H7 (cell line): ENCODE data around the gene TTLL11. TPM values are rescaled to one million over a fixed set of nuclear protein-coding genes. Genes with fewer than 3 reads are reported as not detected.

Experiments used
- DNase-seq: peaks from one replicate; pipeline ENCODE4 v3.0.0; 2012
- H3K27me3 ChIP-seq: 2 replicates; pipeline ENCODE4 v1.6.0; 2011; ENCODE audit warnings: mild to moderate bottlenecking, low read length; ENCODE audit not compliant: control insufficient read depth, insufficient read depth
- H3K36me3 ChIP-seq: replicated peaks from 2 replicates; pipeline ENCODE4 v1.5.1; 2011; ENCODE audit warnings: low read length; ENCODE audit not compliant: control insufficient read depth, insufficient read depth
- H3K4me3 ChIP-seq: 2 replicates; pipeline ENCODE4 v1.5.1; 2011; ENCODE audit warnings: low read depth, mild to moderate bottlenecking, control low read depth, low read length, moderate library complexity; ENCODE audit not compliant: insufficient read depth
- total RNA-seq: library from RNA; depleted of rRNA; stranded (reverse); fragments of >200 nt; shearing (Covaris generic); gene quantifications from 2 replicates; pipeline ENCODE4 v1.2.3, GENCODE V29; 2014

The TTLL11 gene
- total RNA-seq, 1 experiment from 2014 or later: 0.97 TPM

DNA sequence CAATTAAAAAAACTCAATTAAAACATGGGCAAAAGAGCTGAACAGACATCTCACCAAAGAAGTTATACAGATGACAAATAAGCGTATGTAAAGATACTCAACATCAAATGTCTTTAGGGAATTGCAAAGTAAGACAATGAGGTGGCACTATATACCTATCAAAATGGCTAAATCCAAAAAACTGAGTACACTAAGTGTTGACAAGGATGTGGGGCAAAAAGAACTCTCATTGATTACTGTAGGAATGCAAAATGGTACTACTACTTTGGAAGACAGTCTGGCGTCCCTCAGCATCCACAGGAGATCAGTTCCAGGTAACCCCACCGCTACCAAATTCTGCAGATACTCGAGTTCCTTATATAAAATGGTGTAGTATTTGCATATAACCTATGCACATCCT, 243.6 kb downstream of the TTLL11 start:
- no peak for DNase-seq
- Histone ChIP-seq H3K36me3 (no peaks in the 10 kb centered on the region), H3K4me3 (no peak overlapping the region), H3K27me3 (no peaks in the 10 kb centered on the region)

DNA sequence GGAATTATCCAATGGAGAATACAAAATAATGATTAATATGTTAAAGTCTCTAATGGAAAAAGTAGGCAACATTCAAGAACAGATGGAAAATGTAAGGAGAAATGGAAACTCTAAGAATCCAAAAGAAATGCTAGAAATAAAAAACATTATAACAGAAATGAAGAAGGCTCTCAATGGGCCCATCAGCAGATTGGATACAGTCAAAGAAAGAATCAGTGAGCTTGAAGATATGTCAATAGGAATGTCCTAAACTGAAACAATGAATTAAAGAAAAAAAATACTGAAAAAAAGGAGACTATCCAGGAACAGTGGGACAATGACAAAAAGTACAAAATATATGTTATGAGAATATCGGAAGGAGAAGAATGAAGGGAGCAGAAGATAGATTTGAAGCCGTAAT, 248.5 kb downstream of the TTLL11 start:
- no peak overlapping the region for H3K4me3 ChIP-seq
- DNase-seq: no peak
- H3K27me3 ChIP-seq: no peaks in the 10 kb centered on the region; the same call in 1 of the 2 replicates
- no peaks in the 10 kb centered on the region for H3K36me3 ChIP-seq

DNA sequence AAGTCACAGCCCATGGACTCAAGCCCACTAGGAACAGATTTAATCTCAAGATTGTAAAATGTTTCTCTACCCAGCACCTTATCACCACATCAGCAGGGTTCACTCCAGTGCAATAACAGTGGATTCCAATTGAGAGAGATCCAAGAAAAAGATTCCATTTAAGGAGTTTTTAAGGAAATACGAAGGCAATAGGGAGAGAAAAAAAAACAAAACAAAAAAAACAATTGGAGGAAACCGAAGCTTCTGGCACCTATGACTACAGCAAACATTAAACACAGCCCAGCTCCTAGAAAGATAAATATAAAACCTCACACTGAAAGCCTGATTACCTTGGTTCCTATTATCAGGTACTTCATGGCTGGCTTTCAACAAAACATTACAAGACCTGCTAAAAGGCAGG, 249.0 kb downstream of the TTLL11 start:
- H3K27me3 ChIP-seq: no peaks in the 10 kb centered on the region; the same call in 1 of the 2 replicates
- no peak for DNase-seq
- no peaks in the 10 kb centered on the region for H3K36me3 ChIP-seq
- no peak overlapping the region for H3K4me3 ChIP-seq

DNA sequence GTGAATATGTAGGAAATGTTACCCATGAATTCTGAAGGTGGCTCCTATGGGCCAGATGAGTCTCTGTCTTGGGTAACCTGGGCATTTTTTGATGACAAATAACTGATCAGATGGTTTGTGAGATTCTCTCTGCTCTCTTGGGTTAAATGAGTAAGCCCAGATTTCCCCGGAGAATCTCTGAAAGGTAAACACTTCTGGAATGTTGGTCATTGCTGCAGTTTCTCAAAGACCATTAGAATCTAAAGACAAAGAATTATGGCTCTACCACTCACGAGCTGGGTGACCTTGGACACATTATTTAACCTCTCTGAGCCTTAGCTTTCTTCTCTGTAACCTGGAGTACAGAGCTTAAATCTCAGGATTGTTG, 250.5 kb downstream of the TTLL11 start:
- no peaks in the 10 kb centered on the region; the same call in 1 of the 2 replicates for H3K27me3 ChIP-seq
- no peak overlapping the region for H3K4me3 ChIP-seq
- no peak for DNase-seq
- no peaks in the 10 kb centered on the region for H3K36me3 ChIP-seq

DNA sequence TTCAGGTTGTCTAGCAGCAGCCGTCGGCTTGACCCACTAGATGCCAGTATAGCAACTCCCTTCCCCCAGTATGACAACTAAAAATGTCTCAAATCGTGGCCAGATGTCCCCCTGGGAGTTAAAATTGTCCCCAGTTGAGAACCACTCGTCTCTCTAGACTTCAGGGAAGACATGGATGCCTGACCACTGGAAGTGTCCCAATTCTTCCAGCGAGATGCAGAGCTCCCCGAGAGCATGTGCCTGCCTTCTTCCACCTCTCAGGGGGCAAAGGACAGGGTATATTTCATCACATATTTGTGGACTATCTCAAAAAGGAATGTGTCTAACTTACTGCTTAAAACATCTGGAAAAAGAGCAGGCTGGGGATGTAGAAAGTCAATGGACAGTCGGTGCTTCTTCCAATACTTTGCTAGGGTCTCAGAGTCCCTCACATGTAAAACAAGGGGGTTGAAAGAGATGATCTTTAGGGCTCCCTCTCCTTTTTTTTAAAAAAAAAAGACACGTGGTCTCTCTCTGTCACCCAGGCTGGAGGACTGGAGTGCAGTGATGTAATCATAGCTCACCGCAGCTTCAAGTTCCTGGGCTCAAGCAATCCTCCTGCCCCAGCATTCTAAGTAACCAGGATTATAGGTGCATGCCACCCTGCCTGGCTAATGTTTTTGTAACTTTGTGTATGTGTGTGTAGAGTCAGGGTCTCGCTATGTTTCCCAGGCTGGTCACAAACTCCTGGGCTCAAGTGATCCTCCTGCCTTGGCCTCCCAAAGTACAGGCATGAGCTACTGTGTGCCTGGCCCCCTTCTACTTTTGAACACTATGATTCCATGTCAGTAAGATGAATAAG, 251.1 kb downstream of the TTLL11 start:
- DNase-seq: no peak
- no peak overlapping the region for H3K4me3 ChIP-seq
- H3K36me3 ChIP-seq: no peaks in the 10 kb centered on the region
- no peaks in the 10 kb centered on the region; the same call in 1 of the 2 replicates for H3K27me3 ChIP-seq

DNA sequence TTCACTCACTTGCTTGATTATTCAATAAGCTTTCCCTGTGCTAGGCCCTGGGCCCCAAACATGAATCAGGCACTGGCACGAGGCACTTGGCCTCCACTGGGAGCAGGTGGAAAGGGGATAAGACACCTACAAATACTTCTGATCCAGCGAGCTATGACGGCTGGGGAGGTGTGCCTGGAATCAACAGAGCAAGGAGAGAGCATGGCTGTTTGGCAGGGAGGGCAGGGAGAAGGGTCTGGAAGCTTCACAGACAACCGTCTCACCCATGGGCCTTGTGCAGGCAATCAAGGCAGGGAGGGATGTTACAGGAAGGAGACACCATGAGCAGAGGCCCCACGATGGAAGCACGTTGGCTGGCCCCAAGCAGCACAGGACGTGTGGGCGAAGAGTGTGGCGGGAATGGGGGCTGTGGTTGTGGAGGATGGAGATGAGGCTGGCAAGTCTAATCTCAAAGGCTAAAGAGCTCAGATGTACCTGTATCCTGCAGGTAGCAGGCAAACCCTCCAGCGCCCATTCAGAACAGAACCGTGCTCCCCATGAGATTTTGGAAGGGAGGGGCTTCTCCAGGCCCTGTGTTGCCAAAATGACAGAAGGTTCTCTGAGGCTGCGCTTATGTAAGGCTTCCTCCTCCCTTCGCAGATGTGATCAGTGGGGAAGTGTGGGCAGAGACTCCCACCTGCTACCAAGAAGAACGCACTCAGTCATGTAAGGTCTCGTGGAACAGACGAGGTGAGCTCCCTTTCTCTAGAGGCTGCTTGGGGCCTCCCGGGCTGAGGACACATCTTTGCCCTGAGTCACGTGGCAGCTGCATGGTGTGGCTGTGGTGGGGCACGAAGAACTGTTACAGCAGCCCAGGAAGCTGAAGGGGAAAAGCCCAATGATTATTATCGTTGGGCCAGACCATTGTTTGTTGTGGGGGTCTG, 252.0 kb downstream of the TTLL11 start:
- DNase-seq: no peak
- Histone ChIP-seq H3K4me3 (no peak overlapping the region), H3K27me3 (no peaks in the 10 kb centered on the region; the same call in 1 of the 2 replicates), H3K36me3 (no peaks in the 10 kb centered on the region)

DNA sequence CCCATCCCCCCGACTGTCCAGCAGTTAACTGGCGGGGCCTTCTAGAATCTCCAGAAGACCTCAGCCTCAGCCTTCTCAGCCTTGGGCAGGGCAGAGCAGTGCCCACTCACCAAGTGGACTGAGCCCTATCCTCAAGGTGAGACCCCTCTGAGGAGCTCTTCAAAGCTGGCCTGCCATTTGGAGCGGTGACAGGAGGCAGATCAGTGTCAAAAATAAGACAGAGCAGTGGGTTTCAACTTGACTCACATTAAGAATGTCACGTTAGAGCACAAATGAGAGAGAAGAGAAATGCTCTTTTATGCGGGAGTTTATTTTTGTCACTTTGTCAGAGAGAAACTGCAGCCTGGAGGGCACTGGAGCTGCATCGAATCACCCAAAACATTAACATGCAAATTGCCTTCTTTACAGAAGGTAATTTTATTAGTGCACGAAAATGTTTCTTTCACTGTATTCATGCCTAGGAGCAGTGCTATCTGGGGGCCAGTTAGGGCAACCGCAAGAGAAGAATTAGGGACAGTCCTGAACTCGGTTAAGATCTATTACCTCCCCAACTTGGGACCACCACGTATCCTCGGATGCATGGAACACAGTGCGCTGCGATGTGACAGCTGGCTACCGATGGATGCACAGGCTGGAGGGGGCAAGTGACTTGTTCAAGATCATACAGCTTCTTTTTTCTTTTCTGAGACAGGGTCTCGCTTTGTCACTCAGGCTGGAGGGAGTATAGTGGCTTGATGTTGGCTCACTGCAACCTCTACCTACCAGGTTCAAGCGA, 253.2 kb downstream of the TTLL11 start:
- H3K27me3 ChIP-seq: no peaks in the 10 kb centered on the region; the same call in 1 of the 2 replicates
- DNase-seq: no peak
- no peak overlapping the region for H3K4me3 ChIP-seq
- H3K36me3 ChIP-seq: no peaks in the 10 kb centered on the region

DNA sequence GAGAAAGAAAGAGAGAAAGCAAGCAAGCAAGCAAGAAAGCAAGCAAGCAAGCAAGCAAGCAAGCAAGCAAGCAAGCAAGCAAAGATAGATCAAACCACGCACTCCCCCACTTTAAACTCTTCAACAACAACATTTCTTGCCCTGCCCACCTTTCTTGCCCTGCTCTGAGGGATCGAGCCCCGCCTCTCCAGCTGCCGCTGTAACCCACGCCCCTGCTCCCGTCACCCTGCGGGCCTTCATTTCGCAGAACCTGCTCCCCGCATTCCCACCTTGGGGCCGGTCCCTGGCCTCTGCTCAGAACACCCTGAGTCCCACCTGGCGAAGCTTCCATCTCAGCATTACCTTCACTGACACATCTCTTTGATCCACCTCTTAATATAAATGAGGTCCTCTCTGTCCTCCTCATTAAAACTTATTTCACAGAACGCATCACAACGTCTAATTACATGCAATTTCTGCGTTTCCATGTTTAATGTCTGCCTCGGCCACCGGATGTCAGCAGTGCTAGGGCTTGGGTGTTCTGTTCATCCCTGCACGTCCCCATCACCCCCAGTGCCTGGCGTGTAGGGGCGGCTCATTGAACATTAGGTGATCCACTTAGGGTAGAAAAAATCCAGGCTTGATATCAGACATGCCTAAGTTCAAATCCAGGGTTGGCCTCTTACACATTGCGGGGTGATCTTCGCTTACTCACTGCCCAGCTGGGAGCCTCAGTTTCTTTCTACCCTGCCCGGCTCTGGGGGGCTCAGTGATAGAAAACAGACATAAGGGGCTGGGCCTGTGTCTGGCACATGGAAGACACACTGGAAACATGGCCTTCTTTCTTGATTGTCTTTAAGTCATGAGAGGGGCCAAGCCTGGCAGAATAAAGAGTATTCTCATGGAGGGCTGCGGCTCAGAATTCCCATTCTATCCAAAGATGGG, 254.1 kb downstream of the TTLL11 start:
- DNase-seq: peak; percentile 38
- Histone ChIP-seq H3K27me3 (no peaks in the 10 kb centered on the region; the same call in 1 of the 2 replicates), H3K4me3 (no peak overlapping the region), H3K36me3 (no peaks in the 10 kb centered on the region)

DNA sequence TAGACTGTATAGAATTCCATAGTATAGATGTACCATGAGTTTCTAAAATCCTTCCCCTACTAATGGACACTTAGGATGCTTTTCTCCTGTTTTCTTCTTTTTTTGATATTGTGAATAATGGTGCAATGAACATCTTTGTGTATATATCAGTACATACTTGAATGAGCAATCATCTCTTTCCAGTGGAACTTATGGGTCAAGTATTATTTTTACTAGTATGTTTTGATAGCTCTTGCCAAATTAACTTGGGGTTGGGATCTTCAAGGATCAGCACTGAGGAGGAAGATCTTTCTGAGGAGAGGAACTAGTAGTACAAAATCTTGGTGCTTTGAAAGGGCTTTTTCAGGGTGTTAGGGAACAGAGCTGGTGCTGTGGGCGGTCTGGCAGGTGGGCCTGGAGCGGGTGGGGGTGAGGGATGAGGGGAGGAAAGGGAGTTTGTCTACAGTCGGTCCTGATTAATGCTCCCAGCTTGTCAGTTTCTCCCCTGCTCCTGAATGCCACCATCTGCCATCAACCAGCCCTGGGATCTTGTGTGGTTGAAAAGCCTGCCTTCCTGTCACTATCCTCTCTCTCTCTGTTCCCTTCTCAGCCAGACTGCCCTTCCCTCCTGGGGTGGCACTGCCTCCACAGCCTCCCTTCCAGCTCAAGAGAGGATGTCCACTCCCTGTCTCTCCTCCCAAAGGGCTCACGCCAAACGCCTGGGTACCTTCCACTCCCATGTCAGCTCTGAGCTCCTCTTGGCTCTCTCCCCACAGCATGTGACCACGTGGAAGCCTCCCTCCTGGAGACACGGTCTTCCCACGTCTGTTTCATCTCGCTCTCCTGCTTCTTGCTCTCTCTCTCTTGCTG, 255.8 kb downstream of the TTLL11 start:
- Histone ChIP-seq H3K4me3 (no peak overlapping the region), H3K36me3 (no peaks in the 10 kb centered on the region), H3K27me3 (no peaks in the 10 kb centered on the region; the same call in 1 of the 2 replicates)
- DNase-seq: no peak

DNA sequence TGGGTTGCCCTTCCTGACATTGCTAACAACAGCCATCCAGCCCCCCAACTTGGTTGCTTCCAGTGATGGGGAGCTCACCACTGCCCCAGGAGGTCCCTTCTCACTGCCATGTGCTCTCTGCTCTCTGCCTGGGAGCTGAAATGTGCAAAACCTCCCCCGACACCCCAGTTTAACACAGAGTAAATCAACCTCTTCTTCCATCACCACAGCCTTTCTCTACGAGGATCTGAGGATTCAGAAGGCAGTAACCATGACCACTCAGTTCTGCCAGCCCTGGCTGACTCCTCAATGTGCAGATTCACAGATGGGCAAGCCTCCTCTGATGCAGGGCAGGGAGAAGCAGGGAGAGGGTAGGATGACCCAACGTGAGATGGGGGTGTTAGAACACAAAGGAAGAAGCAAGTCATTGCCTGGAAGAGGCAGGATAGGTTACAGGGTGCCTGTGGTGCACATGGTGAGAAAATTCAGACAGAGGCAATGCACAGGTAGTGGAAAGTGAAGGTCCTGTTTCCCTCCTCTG, 256.7 kb downstream of the TTLL11 start:
- Histone ChIP-seq H3K27me3 (no peaks in the 10 kb centered on the region), H3K36me3 (no peaks in the 10 kb centered on the region), H3K4me3 (no peak overlapping the region)
- no peak for DNase-seq

DNA sequence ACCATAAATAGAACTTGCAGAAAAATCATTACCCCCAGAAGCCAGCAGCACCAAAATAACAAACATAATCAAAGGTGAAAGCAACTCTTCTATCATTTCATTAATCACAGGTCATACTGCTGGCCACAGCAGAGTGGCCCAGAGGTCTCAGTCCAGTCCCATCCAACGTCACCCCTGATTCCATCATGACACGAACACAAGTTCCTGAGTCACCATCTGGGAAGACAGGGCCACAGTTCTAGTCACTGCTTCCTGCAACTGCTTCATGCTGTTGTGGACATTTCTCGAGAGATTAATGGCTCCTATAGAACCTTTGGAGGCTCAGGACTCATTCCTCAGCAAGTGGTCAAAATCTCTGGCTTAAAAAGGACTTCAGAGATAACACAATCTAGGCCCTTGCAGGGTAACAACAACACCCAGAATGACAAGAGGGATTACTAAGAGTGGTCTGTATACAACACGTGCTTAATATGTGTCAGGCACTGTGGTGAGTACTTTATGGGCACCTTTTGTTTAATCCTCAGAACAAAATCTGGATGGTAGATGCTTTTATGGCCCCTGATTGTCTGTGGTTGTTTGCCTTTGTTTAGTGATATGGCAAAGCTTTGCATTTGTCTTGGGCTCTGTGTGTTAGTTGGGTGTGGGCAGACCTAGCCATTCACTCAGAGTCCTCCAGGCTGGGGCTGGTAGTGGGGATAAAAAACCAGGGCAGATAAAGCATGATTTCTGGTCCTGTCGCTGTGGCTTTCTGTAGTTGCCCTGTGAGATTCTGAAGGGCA, 257.3 kb downstream of the TTLL11 start:
- H3K4me3 ChIP-seq: no peak overlapping the region
- no peaks in the 10 kb centered on the region for H3K36me3 ChIP-seq
- no peak for DNase-seq
- no peaks in the 10 kb centered on the region for H3K27me3 ChIP-seq

DNA sequence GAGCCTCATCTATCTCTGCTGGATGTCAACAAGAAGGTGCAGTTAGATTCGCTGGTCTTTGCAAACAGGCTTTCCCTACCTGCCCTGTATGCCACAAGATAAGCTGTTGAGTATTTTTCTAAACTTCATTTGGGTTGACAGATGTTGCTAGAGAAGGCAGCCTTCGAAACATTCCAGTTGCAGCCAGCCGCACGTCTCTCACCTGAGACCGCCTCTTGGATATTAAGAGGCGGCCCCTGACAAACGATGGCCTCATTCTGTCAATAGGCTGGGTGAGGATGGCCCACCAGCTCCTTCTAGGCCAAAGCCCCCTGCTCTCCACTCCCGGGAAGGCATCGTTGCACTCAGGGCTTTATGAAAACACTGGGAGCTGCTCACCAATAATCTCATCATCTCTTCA, 260.0 kb downstream of the TTLL11 start:
- Histone ChIP-seq H3K4me3 (no peak overlapping the region), H3K27me3 (no peaks in the 10 kb centered on the region), H3K36me3 (no peaks in the 10 kb centered on the region)
- no peak for DNase-seq
